GM12878 (cell line): ENCODE measurements around the gene BRINP3. TPM values are rescaled to one million over a fixed set of nuclear protein-coding genes. Genes with fewer than 3 reads are reported as not detected.

Source experiments
- ATAC-seq: fragments of 200-7000 bp; cut with Tn5 transposase; 3 replicates; pipeline ENCODE4 v1.9.1; 2020; ENCODE audit warnings: mild to moderate bottlenecking, moderate library complexity
- BruUV-seq: library from RNA; stranded (reverse); fragments of 400-500 nt; replicated peaks from 2 replicates; lab custom pipeline; 2021; lab: Mats Ljungman, UMichigan
- CTCF ChIA-PET: fragments of 300-600 bp; sonication (Branson Sonifier 250); formaldehyde crosslinking; extraction: SDS; loops from one replicate; lab custom pipeline; 2021; ENCODE audit warnings: inconsistent platforms; lab: Yijun Ruan, JAX
- POLR2A ChIA-PET: fragments of 350-600 bp; formaldehyde crosslinking; extraction: SDS; loops from one replicate; lab custom pipeline; 2021; ENCODE audit warnings: inconsistent platforms; lab: Charles Lee
- RAD21 ChIA-PET: fragments of 300-600 bp; sonication (Branson Sonifier 250); formaldehyde crosslinking; loops from one replicate; lab custom pipeline; 2023; ENCODE audit warnings: antibody characterized with exemption; ENCODE audit not compliant: unreplicated experiment; lab: Charles Lee
- SMC1A ChIA-PET: fragments of 300-600 bp; sonication (Branson Sonifier 250); formaldehyde crosslinking; loops from one replicate; lab custom pipeline; 2023; ENCODE audit not compliant: unreplicated experiment, uncharacterized antibody; lab: Charles Lee
- DNase-seq: peaks from one replicate; pipeline ENCODE4 v3.0.0-alpha.2; 2011; ENCODE audit warnings: low read depth, low spot score
- FAIRE-seq: peaks from 3 replicates; lab custom pipeline; 2011; peaks lifted over from hg19 to GRCh38; lab: Jason Lieb, UNC
- H2AFZ ChIP-seq: 2 replicates; pipeline ENCODE4 v1.6.0; 2011; ENCODE audit warnings: low read depth, low read length, control low read depth; ENCODE audit not compliant: control insufficient read depth
- H3K27ac ChIP-seq: 2 replicates; pipeline ENCODE4 v1.5.1; 2011; ENCODE audit warnings: control low read depth; ENCODE audit not compliant: control insufficient read depth, insufficient read depth
- H3K27me3 ChIP-seq, 2 experiments: replicated peaks in 1 of 2; 2 replicates each; pipeline versions ENCODE4 v1.6.0 to v1.6.1; 2011; ENCODE audit warnings: low read length in 1 of 2; ENCODE audit not compliant: control insufficient read depth in 2 of 2, insufficient read depth in 2 of 2
- H3K36me3 ChIP-seq, 2 experiments: 2 replicates each; pipeline ENCODE4 v1.5.1; 2011; ENCODE audit warnings: low read length in 1 of 2; ENCODE audit not compliant: control insufficient read depth in 2 of 2, insufficient read depth in 2 of 2
- H3K4me1 ChIP-seq: 2 replicates; pipeline ENCODE4 v1.6.1; 2011; ENCODE audit warnings: mild to moderate bottlenecking, low read length, moderate library complexity, mixed read lengths; ENCODE audit not compliant: control insufficient read depth, insufficient read depth
- H3K4me2 ChIP-seq: 2 replicates; pipeline ENCODE4 v1.6.0; 2011; ENCODE audit warnings: control low read depth; ENCODE audit not compliant: control insufficient read depth, insufficient read depth
- H3K4me3 ChIP-seq: fragments of 200-600 bp; sonication (generic); 2 replicates; pipeline ENCODE4 v1.5.1; 2016
- H3K79me2 ChIP-seq: 2 replicates; pipeline ENCODE4 v1.6.0; 2011; ENCODE audit warnings: low read length; ENCODE audit not compliant: control insufficient read depth, insufficient read depth
- H3K9ac ChIP-seq: 2 replicates; pipeline ENCODE4 v1.8.0; 2011; ENCODE audit warnings: low read length, control low read depth, mixed read lengths; ENCODE audit not compliant: control insufficient read depth, insufficient read depth
- H3K9me3 ChIP-seq: replicated peaks from 3 replicates; pipeline ENCODE4 v1.5.1; 2011; ENCODE audit warnings: mild to moderate bottlenecking, low read length; ENCODE audit not compliant: control insufficient read depth, insufficient read depth
- H4K20me1 ChIP-seq: 2 replicates; pipeline ENCODE4 v1.6.0; 2011; ENCODE audit not compliant: control insufficient read depth, insufficient read depth
- ATF3 ChIP-seq: IDR thresholded peaks from 2 replicates; pipeline ENCODE4 v1.6.1; 2011; ENCODE audit warnings: low read depth, mild to moderate bottlenecking, low read length, moderate library complexity, borderline replicate concordance; ENCODE audit errors: extremely low read depth
- KDM1A ChIP-seq: fragments of 200-600 bp; sonication (generic); IDR thresholded peaks from 2 replicates; pipeline ENCODE4 v1.6.1; 2016; ENCODE audit warnings: borderline replicate concordance
- NFIC ChIP-seq: IDR thresholded peaks from 2 replicates; pipeline ENCODE4 v1.6.1; 2012; ENCODE audit warnings: low read depth, mild to moderate bottlenecking, inconsistent platforms, low read length, moderate library complexity
- RAD51 ChIP-seq: fragments of 450-650 bp; IDR thresholded peaks from 2 replicates; pipeline ENCODE4 v1.6.1; 2016; ENCODE audit warnings: moderate library complexity, mild to moderate bottlenecking, inconsistent platforms
- SPI1 ChIP-seq: IDR thresholded peaks from 2 replicates; pipeline ENCODE4 v1.6.1; 2011; ENCODE audit warnings: low read depth, mild to moderate bottlenecking, low read length, moderate library complexity, borderline replicate concordance; ENCODE audit not compliant: insufficient read depth
- WGBS: methylation state at CpG from one replicate; pipeline ENCODE4 v1.1.6; 2016; ENCODE audit warnings: low lambda C conversion rate; ENCODE audit not compliant: insufficient replicate concordance, insufficient coverage; ENCODE audit errors: missing lambda C conversion rate; 5-methylcytosine and 5-hydroxymethylcytosine counted together
- in situ Hi-C: fragments of 300-500 bp; cut with MboI; formaldehyde crosslinking; loops from 9 replicates; pipeline ENCODE4 v1.14.3; 2018; ENCODE audit warnings: mixed read lengths
- intact Hi-C: fragments of 100-400 bp; cut with micrococcal nuclease; formaldehyde crosslinking; loops from one replicate; pipeline ENCODE4 v1.14.2; 2022; ENCODE audit not compliant: unreplicated experiment
- polyA plus RNA-seq, 11 experiments: library from polyadenylated mRNA; depleted of rRNA in 4 of 11; unstranded in 6 of 11; stranded (reverse) in 5 of 11; fragments of >200 nt; fragmentation: Nextera tagmentation in 4 of 11; fragmentation: Illumina TruSeq in 1 of 11; extraction: Ambion mirVana in 4 of 11; extraction: Trizol in 1 of 11; gene quantifications; 1 replicate in 1 of 11; 2 replicates in 10 of 11; pipeline versions ENCODE4 v1.2.1 to v1.2.3, GENCODE V29; 2011 to 2016; ENCODE audit warnings: inconsistent platforms in 2 of 11, missing spikeins in 2 of 11, low read depth in 1 of 11
- total RNA-seq, 4 experiments: library from RNA; depleted of rRNA in 3 of 4; stranded (reverse); fragments of >200 nt in 3 of 4; fragmentation: Illumina TruSeq in 1 of 4; extraction: Trizol in 1 of 4; gene quantifications; 2 replicates each; pipeline versions ENCODE4 v1.2.1 to v1.2.3, GENCODE V29; 2013 to 2021
- TF ChIP-seq, protein P1 (sequence below): fragments of 450-650 bp; IDR thresholded peaks from 2 replicates; pipeline ENCODE4 v1.6.1; 2016; ENCODE audit warnings: mild to moderate bottlenecking
- TF ChIP-seq, protein P2 (sequence below): fragments of 450-650 bp; formaldehyde crosslinking; IDR thresholded peaks from 2 replicates; pipeline ENCODE4 v1.4.0; 2020; ENCODE audit warnings: mild to moderate bottlenecking, moderate library complexity

BRINP3 gene
- total and polyA plus RNA-seq, 10 of the 15 experiments (the other 5 are each of a cell fraction or from before 2014, with no cell fraction given), result under 0.01 TPM; not detected in 9

DNA sequence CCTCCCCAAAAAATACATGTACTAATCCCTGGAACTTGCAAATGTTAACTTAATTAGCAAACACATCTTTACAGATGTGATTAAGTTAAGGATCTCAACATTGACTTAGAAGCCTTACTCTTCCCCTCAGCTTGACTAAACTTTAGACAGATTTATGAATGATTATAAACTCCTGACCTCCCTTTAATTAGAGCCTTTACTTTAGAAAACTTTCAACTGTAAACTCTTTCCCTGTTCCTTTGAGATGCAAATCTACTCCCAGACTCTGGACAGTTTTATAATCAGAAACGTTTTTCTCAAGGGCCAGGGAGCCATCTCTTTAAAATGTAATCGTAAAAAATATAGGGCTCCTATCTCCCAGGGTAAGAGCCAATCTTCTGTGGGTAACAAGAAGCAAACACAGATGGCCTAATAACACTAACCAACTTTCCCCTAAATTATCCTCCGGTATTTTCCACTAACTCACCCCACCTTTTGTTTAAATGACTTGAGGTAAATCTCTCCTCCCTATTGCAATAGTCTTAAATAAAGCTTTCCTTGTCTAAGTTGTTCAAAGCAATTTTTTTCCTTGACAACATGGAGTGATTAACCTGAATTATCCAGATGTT, 284.1 kb downstream of the BRINP3 start:
- RAD21 ChIA-PET, result no interaction called here

More for the DNA sequence above, 284.1 kb downstream of the BRINP3 start:
- FAIRE-seq (no peak), DNase-seq (no peak), ATAC-seq (no peak)
- Histone ChIP-seq H3K79me2 (no peaks in the 10 kb centered on the region), H3K4me1 (no peaks in the 10 kb centered on the region), H4K20me1 (no peaks in the 10 kb centered on the region), H3K36me3 (no peaks in the 10 kb centered on the region), H2AFZ (no peak overlapping the region), H3K4me3 (no peak overlapping the region), H3K4me2 (no peak overlapping the region), H3K27me3 (no peaks in the 10 kb centered on the region), H3K9me3 (no peaks in the 10 kb centered on the region), H3K9ac (no peak overlapping the region), H3K27ac (no peak overlapping the region)
- TF ChIP-seq KDM1A (no peak), ATF3 (no peak), SPI1 (no peak), NFIC (no peak), RAD51 (no peak)
- TF ChIP-seq, protein P1, sequence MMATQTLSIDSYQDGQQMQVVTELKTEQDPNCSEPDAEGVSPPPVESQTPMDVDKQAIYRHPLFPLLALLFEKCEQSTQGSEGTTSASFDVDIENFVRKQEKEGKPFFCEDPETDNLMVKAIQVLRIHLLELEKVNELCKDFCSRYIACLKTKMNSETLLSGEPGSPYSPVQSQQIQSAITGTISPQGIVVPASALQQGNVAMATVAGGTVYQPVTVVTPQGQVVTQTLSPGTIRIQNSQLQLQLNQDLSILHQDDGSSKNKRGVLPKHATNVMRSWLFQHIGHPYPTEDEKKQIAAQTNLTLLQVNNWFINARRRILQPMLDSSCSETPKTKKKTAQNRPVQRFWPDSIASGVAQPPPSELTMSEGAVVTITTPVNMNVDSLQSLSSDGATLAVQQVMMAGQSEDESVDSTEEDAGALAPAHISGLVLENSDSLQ, result no peak
- TF ChIP-seq, protein P2, sequence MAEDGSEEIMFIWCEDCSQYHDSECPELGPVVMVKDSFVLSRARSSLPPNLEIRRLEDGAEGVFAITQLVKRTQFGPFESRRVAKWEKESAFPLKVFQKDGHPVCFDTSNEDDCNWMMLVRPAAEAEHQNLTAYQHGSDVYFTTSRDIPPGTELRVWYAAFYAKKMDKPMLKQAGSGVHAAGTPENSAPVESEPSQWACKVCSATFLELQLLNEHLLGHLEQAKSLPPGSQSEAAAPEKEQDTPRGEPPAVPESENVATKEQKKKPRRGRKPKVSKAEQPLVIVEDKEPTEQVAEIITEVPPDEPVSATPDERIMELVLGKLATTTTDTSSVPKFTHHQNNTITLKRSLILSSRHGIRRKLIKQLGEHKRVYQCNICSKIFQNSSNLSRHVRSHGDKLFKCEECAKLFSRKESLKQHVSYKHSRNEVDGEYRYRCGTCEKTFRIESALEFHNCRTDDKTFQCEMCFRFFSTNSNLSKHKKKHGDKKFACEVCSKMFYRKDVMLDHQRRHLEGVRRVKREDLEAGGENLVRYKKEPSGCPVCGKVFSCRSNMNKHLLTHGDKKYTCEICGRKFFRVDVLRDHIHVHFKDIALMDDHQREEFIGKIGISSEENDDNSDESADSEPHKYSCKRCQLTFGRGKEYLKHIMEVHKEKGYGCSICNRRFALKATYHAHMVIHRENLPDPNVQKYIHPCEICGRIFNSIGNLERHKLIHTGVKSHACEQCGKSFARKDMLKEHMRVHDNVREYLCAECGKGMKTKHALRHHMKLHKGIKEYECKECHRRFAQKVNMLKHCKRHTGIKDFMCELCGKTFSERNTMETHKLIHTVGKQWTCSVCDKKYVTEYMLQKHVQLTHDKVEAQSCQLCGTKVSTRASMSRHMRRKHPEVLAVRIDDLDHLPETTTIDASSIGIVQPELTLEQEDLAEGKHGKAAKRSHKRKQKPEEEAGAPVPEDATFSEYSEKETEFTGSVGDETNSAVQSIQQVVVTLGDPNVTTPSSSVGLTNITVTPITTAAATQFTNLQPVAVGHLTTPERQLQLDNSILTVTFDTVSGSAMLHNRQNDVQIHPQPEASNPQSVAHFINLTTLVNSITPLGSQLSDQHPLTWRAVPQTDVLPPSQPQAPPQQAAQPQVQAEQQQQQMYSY, result no peak
- 4% methylated on average over 3 of the region's 3 CpGs for WGBS
- SMC1A ChIA-PET, result no interaction called here
- no TSS peak for BruUV-seq
- intact Hi-C loops, result no loop called here
- CTCF ChIA-PET, result no interaction called here
- in situ Hi-C loops, result no loop called here
- POLR2A ChIA-PET, result no interaction called here
